GM23338 (cell line): ENCODE data around the gene HSPB3.

ENCODE experiments used
- EZH2 ChIP-seq: fragments of 200-600 bp; sonication (generic); IDR thresholded peaks from one replicate; pipeline ENCODE4 v1.8.0; 2017; ENCODE audit warnings: antibody characterized with exemption, mild to moderate bottlenecking, low read depth; ENCODE audit not compliant: unreplicated experiment
- NANOG ChIP-seq: IDR thresholded peaks from 2 replicates; pipeline ENCODE4 v1.6.1; 2016; ENCODE audit warnings: antibody characterized with exemption, borderline replicate concordance
- POLR2AphosphoS5 ChIP-seq: IDR thresholded peaks from 2 replicates; pipeline ENCODE4 v1.6.1; 2016; ENCODE audit warnings: antibody characterized with exemption, low read depth
- TF ChIP-seq, protein P1 (sequence below), 2 experiments: fragments of 200-600 bp in 1 of 2; sonication (generic) in 1 of 2; conservative IDR thresholded peaks; 2 replicates each; pipeline versions ENCODE4 v1.5.1 to v1.6.1; 2016 to 2017; ENCODE audit warnings: antibody characterized with exemption in 2 of 2, low read depth in 2 of 2, mild to moderate bottlenecking in 2 of 2, moderate library complexity in 1 of 2
- TF ChIP-seq, protein P2 (sequence below): fragments of 250-450 bp; sonication (Bioruptor Pico); IDR thresholded peaks from 2 replicates; pipeline ENCODE4 v1.5.0; 2020; ENCODE audit warnings: mild to moderate bottlenecking, moderate library complexity

GRCh38 chr5:54455413-54456157, at the start of gene HSPB3:
- TF ChIP-seq, protein P1, sequence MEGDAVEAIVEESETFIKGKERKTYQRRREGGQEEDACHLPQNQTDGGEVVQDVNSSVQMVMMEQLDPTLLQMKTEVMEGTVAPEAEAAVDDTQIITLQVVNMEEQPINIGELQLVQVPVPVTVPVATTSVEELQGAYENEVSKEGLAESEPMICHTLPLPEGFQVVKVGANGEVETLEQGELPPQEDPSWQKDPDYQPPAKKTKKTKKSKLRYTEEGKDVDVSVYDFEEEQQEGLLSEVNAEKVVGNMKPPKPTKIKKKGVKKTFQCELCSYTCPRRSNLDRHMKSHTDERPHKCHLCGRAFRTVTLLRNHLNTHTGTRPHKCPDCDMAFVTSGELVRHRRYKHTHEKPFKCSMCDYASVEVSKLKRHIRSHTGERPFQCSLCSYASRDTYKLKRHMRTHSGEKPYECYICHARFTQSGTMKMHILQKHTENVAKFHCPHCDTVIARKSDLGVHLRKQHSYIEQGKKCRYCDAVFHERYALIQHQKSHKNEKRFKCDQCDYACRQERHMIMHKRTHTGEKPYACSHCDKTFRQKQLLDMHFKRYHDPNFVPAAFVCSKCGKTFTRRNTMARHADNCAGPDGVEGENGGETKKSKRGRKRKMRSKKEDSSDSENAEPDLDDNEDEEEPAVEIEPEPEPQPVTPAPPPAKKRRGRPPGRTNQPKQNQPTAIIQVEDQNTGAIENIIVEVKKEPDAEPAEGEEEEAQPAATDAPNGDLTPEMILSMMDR (conservative IDR thresholded peaks at IDR 0.05; ENCODE audit: low read depth in 2 of 2): no peak
- no peak for TF ChIP-seq EZH2
- no peak for TF ChIP-seq POLR2AphosphoS5
- TF ChIP-seq NANOG: no peak
- TF ChIP-seq, protein P2, sequence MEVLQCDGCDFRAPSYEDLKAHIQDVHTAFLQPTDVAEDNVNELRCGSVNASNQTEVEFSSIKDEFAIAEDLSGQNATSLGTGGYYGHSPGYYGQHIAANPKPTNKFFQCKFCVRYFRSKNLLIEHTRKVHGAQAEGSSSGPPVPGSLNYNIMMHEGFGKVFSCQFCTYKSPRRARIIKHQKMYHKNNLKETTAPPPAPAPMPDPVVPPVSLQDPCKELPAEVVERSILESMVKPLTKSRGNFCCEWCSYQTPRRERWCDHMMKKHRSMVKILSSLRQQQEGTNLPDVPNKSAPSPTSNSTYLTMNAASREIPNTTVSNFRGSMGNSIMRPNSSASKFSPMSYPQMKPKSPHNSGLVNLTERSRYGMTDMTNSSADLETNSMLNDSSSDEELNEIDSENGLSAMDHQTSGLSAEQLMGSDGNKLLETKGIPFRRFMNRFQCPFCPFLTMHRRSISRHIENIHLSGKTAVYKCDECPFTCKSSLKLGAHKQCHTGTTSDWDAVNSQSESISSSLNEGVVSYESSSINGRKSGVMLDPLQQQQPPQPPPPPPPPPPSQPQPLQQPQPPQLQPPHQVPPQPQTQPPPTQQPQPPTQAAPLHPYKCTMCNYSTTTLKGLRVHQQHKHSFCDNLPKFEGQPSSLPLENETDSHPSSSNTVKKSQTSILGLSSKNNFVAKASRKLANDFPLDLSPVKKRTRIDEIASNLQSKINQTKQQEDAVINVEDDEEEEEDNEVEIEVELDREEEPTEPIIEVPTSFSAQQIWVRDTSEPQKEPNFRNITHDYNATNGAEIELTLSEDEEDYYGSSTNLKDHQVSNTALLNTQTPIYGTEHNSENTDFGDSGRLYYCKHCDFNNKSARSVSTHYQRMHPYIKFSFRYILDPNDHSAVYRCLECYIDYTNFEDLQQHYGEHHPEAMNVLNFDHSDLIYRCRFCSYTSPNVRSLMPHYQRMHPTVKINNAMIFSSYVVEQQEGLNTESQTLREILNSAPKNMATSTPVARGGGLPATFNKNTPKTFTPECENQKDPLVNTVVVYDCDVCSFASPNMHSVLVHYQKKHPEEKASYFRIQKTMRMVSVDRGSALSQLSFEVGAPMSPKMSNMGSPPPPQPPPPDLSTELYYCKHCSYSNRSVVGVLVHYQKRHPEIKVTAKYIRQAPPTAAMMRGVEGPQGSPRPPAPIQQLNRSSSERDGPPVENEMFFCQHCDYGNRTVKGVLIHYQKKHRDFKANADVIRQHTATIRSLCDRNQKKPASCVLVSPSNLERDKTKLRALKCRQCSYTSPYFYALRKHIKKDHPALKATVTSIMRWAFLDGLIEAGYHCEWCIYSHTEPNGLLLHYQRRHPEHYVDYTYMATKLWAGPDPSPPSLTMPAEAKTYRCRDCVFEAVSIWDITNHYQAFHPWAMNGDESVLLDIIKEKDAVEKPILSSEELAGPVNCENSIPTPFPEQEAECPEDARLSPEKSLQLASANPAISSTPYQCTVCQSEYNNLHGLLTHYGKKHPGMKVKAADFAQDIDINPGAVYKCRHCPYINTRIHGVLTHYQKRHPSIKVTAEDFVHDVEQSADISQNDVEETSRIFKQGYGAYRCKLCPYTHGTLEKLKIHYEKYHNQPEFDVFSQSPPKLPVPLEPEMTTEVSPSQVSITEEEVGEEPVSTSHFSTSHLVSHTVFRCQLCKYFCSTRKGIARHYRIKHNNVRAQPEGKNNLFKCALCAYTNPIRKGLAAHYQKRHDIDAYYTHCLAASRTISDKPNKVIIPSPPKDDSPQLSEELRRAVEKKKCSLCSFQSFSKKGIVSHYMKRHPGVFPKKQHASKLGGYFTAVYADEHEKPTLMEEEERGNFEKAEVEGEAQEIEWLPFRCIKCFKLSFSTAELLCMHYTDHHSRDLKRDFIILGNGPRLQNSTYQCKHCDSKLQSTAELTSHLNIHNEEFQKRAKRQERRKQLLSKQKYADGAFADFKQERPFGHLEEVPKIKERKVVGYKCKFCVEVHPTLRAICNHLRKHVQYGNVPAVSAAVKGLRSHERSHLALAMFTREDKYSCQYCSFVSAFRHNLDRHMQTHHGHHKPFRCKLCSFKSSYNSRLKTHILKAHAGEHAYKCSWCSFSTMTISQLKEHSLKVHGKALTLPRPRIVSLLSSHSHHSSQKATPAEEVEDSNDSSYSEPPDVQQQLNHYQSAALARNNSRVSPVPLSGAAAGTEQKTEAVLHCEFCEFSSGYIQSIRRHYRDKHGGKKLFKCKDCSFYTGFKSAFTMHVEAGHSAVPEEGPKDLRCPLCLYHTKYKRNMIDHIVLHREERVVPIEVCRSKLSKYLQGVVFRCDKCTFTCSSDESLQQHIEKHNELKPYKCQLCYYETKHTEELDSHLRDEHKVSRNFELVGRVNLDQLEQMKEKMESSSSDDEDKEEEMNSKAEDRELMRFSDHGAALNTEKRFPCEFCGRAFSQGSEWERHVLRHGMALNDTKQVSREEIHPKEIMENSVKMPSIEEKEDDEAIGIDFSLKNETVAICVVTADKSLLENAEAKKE (CRISPR knock-in tag): no peak
